DOHH2 (cell line): ENCODE measurements around the gene C10orf105.

ENCODE experiments used
- EZH2phosphoT487 ChIP-seq: fragments of 200-600 bp; sonication (generic); IDR thresholded peaks from 2 replicates; pipeline ENCODE4 v1.6.1; 2017; ENCODE audit warnings: borderline replicate concordance, mild to moderate bottlenecking, antibody characterized with exemption, low read length, moderate library complexity, mixed read lengths
- TF ChIP-seq, protein P1 (sequence below): fragments of 200-600 bp; sonication (generic); IDR thresholded peaks from one replicate; pipeline ENCODE4 v1.5.1; 2014; ENCODE audit warnings: antibody characterized with exemption, mild to moderate bottlenecking, low read depth, low read length; ENCODE audit not compliant: poor library complexity, severe bottlenecking

DNA sequence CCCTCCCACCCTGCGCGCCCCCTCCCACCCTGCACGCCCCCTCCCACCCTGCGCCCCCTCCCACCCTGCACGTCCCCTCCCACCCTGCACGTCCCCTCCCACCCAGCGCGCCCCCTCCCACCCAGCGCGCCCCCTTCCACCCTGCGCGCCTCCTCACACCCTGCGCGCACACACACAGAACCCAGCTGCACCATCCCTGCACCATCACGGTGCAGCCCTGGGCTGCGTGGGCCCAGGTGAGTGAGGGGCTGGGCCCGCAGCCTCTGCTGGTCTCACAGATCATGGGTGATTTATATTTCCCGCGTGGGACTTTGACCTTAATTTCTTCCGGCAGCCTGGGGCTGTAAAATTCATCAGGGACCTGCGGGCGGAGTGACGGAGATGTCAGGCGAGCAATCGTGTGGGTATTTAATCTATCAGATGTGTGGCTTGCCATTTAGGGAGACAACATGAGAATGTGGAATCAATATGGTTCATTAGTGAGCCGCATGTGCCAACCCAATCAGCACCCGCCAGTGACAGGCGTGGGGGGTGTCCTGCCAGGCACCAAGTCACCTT lies 57.7 kb downstream of the C10orf105 start:
- no peak for TF ChIP-seq EZH2phosphoT487
- TF ChIP-seq, protein P1, sequence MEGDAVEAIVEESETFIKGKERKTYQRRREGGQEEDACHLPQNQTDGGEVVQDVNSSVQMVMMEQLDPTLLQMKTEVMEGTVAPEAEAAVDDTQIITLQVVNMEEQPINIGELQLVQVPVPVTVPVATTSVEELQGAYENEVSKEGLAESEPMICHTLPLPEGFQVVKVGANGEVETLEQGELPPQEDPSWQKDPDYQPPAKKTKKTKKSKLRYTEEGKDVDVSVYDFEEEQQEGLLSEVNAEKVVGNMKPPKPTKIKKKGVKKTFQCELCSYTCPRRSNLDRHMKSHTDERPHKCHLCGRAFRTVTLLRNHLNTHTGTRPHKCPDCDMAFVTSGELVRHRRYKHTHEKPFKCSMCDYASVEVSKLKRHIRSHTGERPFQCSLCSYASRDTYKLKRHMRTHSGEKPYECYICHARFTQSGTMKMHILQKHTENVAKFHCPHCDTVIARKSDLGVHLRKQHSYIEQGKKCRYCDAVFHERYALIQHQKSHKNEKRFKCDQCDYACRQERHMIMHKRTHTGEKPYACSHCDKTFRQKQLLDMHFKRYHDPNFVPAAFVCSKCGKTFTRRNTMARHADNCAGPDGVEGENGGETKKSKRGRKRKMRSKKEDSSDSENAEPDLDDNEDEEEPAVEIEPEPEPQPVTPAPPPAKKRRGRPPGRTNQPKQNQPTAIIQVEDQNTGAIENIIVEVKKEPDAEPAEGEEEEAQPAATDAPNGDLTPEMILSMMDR: no peak
